Stimulated activated CD4-positive, alpha-beta T cell treated with anti-CD3 and anti-CD28 coated beads, Interleukin-1b, Interleukin-23, amount 100 ng/mL, for 24 hours (primary cell): ENCODE data around the gene DAND5.
"Not testable (repeated sequence)": the region's sequence is repeated elsewhere in the genome, so short reads cannot be mapped to it uniquely, and the experiment has no call there.

Source experiments
- DNase-seq, 4 experiments: peaks; one replicate each; pipeline ENCODE4 v3.0.0-alpha.2; 2020; ENCODE audit warnings: low read depth in 4 of 4, low spot score in 1 of 4

Gene DAND5

GRCh38 chr19:12965017-12965811 lies 4.2 kb upstream of the DAND5 start:
- peak; percentile 56 to 78 (median 74) for DNase-seq

- DNase-seq: no peak
Measured at GRCh38 chr19:12965812-12966135, 3.6 kb upstream of the DAND5 start.

- no peak for DNase-seq
Measured at GRCh38 chr19:12967907-12968306, 1.5 kb upstream of the DAND5 start.

GRCh38 chr19:12970070-12970820 lies 869 bp downstream of the DAND5 start:
- DNase-seq: no peak

- no peak for DNase-seq
Measured at GRCh38 chr19:12973236-12973635, 3.9 kb downstream of the DAND5 start.

GRCh38 chr19:12974301-12975220 lies 5.2 kb downstream of the DAND5 start:
- DNase-seq: no peak

- DNase-seq: no peak
Measured at GRCh38 chr19:12975221-12975741, 5.9 kb downstream of the DAND5 start.

GRCh38 chr19:12976109-12976508 lies 6.7 kb downstream of the DAND5 start:
- not testable (repeated sequence) for DNase-seq

GRCh38 chr19:12979974-12980373 lies 10.6 kb downstream of the DAND5 start:
- no peak for DNase-seq

- DNase-seq: no peak
Measured at GRCh38 chr19:12982648-12983047, 13.3 kb downstream of the DAND5 start.

- DNase-seq: no peak
Measured at GRCh38 chr19:12983091-12983490, 13.7 kb downstream of the DAND5 start.

- peak; percentile 67 to 85 (median 72) for DNase-seq
Measured at GRCh38 chr19:12983542-12984142, 14.3 kb downstream of the DAND5 start.

GRCh38 chr19:12984143-12984627 lies 14.8 kb downstream of the DAND5 start:
- DNase-seq: no peak

- DNase-seq: no peak
Measured at GRCh38 chr19:12984683-12985048, 15.3 kb downstream of the DAND5 start.

GRCh38 chr19:12985049-12985776 lies 15.8 kb downstream of the DAND5 start:
- no peak for DNase-seq

GRCh38 chr19:12986726-12987125 lies 17.4 kb downstream of the DAND5 start:
- no peak for DNase-seq

GRCh38 chr19:12987190-12987589 lies 17.8 kb downstream of the DAND5 start:
- no peak for DNase-seq

GRCh38 chr19:12987781-12988180 lies 18.4 kb downstream of the DAND5 start:
- no peak for DNase-seq

GRCh38 chr19:12990431-12990830 lies 21.1 kb downstream of the DAND5 start:
- DNase-seq: no peak

GRCh38 chr19:12990853-12991252 lies 21.5 kb downstream of the DAND5 start:
- no peak for DNase-seq
